SH-SY5Y (cell line): ENCODE data around the gene SMCO1.

ENCODE experiments used
- GATA2 ChIP-seq: IDR thresholded peaks from 2 replicates; pipeline ENCODE4 v1.6.1; 2011; ENCODE audit warnings: mild to moderate bottlenecking, low read depth, low read length
- GATA3 ChIP-seq: IDR thresholded peaks from 2 replicates; pipeline ENCODE4 v1.6.1; 2011; ENCODE audit warnings: low read depth, mild to moderate bottlenecking, low read length, moderate library complexity

- TF ChIP-seq GATA2 = no peak
- TF ChIP-seq GATA3 = no peak
These were observed 44.7 kb upstream of the SMCO1 start for GRCh38 chr3:196559826-196560225.
